Measurements from ENCODE around the gene DDX25. TPM values are rescaled to one million over a fixed set of nuclear protein-coding genes. Genes with fewer than 3 reads are reported as not detected.

DDX25 gene
- total RNA-seq, 4 donors from 2014 or later = not detected

DNA sequence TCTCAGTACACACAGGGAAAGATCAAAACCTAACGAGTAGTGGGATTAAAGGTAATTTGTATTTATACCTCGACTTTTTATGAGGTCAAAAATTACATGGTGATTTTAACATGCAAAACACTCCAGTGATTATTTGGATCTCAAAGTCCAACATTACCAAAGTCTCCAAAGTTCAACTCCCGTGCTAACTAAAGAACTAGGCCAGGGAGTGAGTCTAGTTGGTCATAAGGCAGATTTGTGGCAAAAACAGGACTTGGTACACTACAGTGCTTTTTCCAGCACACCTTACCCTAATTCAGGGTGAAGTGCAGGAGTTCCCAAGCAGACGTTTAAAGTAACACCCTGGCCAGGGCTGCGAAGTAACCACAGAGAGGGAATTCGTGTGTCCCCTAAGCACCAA lies 2.4 kb upstream of the DDX25 start:
- TF ChIP-seq CTCF (IDR thresholded peaks at IDR 0.05; ENCODE audit: low read depth) = no peak

- no peak for TF ChIP-seq CTCF (IDR thresholded peaks at IDR 0.05; ENCODE audit: low read depth)
Measured at GRCh38 chr11:125902277-125902926, 1.9 kb upstream of the DDX25 start.

GRCh38 chr11:125902927-125903710 lies 1.2 kb upstream of the DDX25 start, which contains the start of gene PUS3:
Gene PUS3 (minus strand): TSS chr11:125903206. CDS start chr11:125896284, 6,922 bp downstream.
- TF ChIP-seq CTCF (IDR thresholded peaks at IDR 0.05; ENCODE audit: low read depth) = no peak

GRCh38 chr11:125904678-125905077 lies 370 bp downstream of the DDX25 start:
- no peak for TF ChIP-seq CTCF (IDR thresholded peaks at IDR 0.05; ENCODE audit: low read depth)

- TF ChIP-seq CTCF (IDR thresholded peaks at IDR 0.05; ENCODE audit: low read depth) = no peak
Measured at GRCh38 chr11:125910226-125910849, 6.0 kb downstream of the DDX25 start.

DNA sequence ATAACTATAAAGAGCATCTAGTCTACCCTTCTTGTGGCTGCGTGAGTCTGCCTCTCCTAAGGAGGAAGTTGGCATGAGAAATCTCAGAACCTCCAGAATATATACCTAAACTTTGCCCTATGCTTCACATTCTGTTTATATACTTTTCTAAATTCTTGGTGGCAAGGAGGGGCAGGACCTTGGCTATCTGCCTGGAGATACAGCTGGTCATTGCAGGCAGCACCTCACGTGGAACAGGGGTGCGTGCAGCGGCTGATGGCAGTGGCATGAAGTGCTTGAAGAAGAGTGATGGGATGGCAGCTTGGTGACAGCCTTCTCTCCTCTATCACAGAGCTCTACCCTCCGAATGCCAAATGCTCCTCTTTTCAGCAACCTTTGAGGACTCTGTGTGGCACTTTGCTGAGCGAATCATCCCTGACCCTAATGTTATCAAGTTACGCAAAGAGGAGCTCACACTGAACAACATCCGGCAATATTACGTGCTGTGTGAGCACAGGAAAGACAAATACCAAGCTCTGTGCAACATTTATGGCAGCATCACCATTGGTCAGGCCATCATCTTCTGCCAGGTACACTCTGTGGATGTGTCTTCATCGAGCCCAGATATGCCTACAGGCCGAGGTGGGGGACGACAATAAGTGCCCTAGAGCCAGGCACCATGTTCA lies 12.5 kb downstream of the DDX25 start:
- no peak for TF ChIP-seq CTCF (IDR thresholded peaks at IDR 0.05; ENCODE audit: low read depth)
